Gastroesophageal sphincter (tissue), 4 donors: ENCODE data around the gene COG5. TPM values are rescaled to one million over a fixed set of nuclear protein-coding genes. Genes with fewer than 3 reads are reported as not detected.

Experiments used
- ATAC-seq: fragments of 150-250 bp; one replicate; pipeline ENCODE4 v1.9.1; 2016; ENCODE audit warnings: mild to moderate bottlenecking, moderate library complexity
- H3K27ac ChIP-seq, 4 donors: fragments of 200-600 bp; sonication (generic) in 3 of 4; 1 replicate in 3 of 4; 2 replicates in 1 of 4; pipeline ENCODE4 v1.5.1; 2016 to 2019
- H3K27me3 ChIP-seq: fragments of 200-600 bp; sonication (generic); one replicate; pipeline ENCODE4 v1.5.1; 2019
- H3K36me3 ChIP-seq, 2 donors: fragments of 200-600 bp; sonication (generic); one replicate each; pipeline ENCODE4 v1.5.1; 2019; ENCODE audit warnings: control low read depth in 1 of 2
- H3K4me1 ChIP-seq, 3 donors: fragments of 200-600 bp; sonication (generic); 1 replicate in 2 of 3; 2 replicates in 1 of 3; pipeline ENCODE4 v1.5.1; 2016 to 2019; ENCODE audit warnings: control low read depth in 2 of 3
- H3K4me3 ChIP-seq, 2 donors: fragments of 200-600 bp; sonication (generic); one replicate each; pipeline ENCODE4 v1.5.1; 2019; ENCODE audit warnings: mild to moderate bottlenecking in 1 of 2, moderate library complexity in 1 of 2
- H3K9me3 ChIP-seq, 3 donors: fragments of 200-600 bp; sonication (generic); one replicate each; pipeline ENCODE4 v1.5.1; 2017 to 2019; ENCODE audit warnings: control low read depth in 2 of 3
- CTCF ChIP-seq, 4 experiments: fragments of 200-600 bp in 2 of 4; fragments of 450-650 bp in 2 of 4; sonication (generic) in 1 of 4; IDR thresholded peaks; one replicate each; pipeline ENCODE4 v1.5.1; 2017 to 2019; ENCODE audit warnings: antibody characterized with exemption in 4 of 4, mild to moderate bottlenecking in 2 of 4, moderate library complexity in 2 of 4
- EP300 ChIP-seq: sonication (generic); formaldehyde crosslinking; IDR thresholded peaks from one replicate; pipeline ENCODE4 v1.6.1; 2017; ENCODE audit warnings: antibody characterized with exemption, mild to moderate bottlenecking
- POLR2A ChIP-seq, 2 donors: fragments of 450-650 bp; IDR thresholded peaks; one replicate each; pipeline ENCODE4 v1.6.1; 2017; ENCODE audit warnings: antibody characterized with exemption in 2 of 2, mild to moderate bottlenecking in 2 of 2, moderate library complexity in 1 of 2
- POLR2AphosphoS5 ChIP-seq: sonication (generic); formaldehyde crosslinking; IDR thresholded peaks from one replicate; pipeline ENCODE4 v1.6.1; 2017; ENCODE audit warnings: antibody characterized with exemption
- WGBS, 2 donors: methylation state at CpG; one replicate each; pipeline ENCODE4 v1.1.5; 2018; ENCODE audit warnings: low coverage in 1 of 2; 5-methylcytosine and 5-hydroxymethylcytosine counted together
- total RNA-seq, 4 donors: library from RNA; depleted of rRNA; stranded (reverse); fragments of >200 nt; gene quantifications; one replicate each; pipeline ENCODE4 v1.1.0, GENCODE V29; 2016

COG5 gene
- total RNA-seq, 4 donors from 2014 or later = 31.6 to 50.4 (median 41.1) TPM

- no peak for ATAC-seq
- no peak for TF ChIP-seq POLR2AphosphoS5
- TF ChIP-seq EP300 = no peak
- TF ChIP-seq CTCF (IDR thresholded peaks at IDR 0.05) = no peak
- TF ChIP-seq POLR2A (IDR thresholded peaks at IDR 0.05) = no peak
- H3K36me3 ChIP-seq = no peaks in the 10 kb centered on the region
- H3K4me3 ChIP-seq = no peak overlapping the region
- no peak overlapping the region for H3K27ac ChIP-seq
- 100% methylated on average over 1 of the region's 1 CpG for WGBS, 2 donors
- no peaks in the 10 kb centered on the region for H3K9me3 ChIP-seq
- H3K4me1 ChIP-seq = no peaks in the 10 kb centered on the region
- H3K27me3 ChIP-seq = no peaks in the 10 kb centered on the region
Observed at GRCh38 chr7:107442678-107443077, 121.0 kb downstream of the COG5 start.

GRCh38 chr7:107441581-107442422 lies 121.9 kb downstream of the COG5 start:
- no peak for ATAC-seq
- TF ChIP-seq EP300 (no peak), POLR2AphosphoS5 (no peak), CTCF (IDR thresholded peaks at IDR 0.05) (no peak), POLR2A (IDR thresholded peaks at IDR 0.05) (no peak)
- Histone ChIP-seq H3K27ac (no peak overlapping the region), H3K9me3 (no peaks in the 10 kb centered on the region), H3K4me1 (no peaks in the 10 kb centered on the region), H3K4me3 (no peak overlapping the region), H3K36me3 (no peaks in the 10 kb centered on the region), H3K27me3 (no peaks in the 10 kb centered on the region)

GRCh38 chr7:107439025-107439424 lies 124.7 kb downstream of the COG5 start:
- H3K27ac ChIP-seq = no peak overlapping the region
- H3K9me3 ChIP-seq = no peaks in the 10 kb centered on the region
- no peak overlapping the region for H3K4me3 ChIP-seq
- WGBS, 2 donors = 90 to 97% methylated on average over 5 of the region's 5 CpGs
- H3K27me3 ChIP-seq = no peaks in the 10 kb centered on the region
- no peaks in the 10 kb centered on the region for H3K36me3 ChIP-seq
- ATAC-seq = no peak
- no peak for TF ChIP-seq CTCF (IDR thresholded peaks at IDR 0.05)
- TF ChIP-seq POLR2A (IDR thresholded peaks at IDR 0.05) = no peak
- TF ChIP-seq POLR2AphosphoS5 = no peak
- no peak for TF ChIP-seq EP300
- no peaks in the 10 kb centered on the region for H3K4me1 ChIP-seq

GRCh38 chr7:107435749-107436148 lies 128.0 kb downstream of the COG5 start:
- 89 to 100% methylated on average over 1 of the region's 1 CpG for WGBS, 2 donors
- no peak overlapping the region for H3K27ac ChIP-seq
- TF ChIP-seq CTCF (IDR thresholded peaks at IDR 0.05) (no peak), EP300 (no peak), POLR2A (IDR thresholded peaks at IDR 0.05) (no peak), POLR2AphosphoS5 (no peak)
- no peaks in the 10 kb centered on the region for H3K27me3 ChIP-seq
- H3K9me3 ChIP-seq = peaks cover 0 to 5% (median 0%) of the 10 kb centered on the region in 3 donors
- no peak overlapping the region for H3K4me3 ChIP-seq
- no peaks in the 10 kb centered on the region for H3K4me1 ChIP-seq
- no peaks in the 10 kb centered on the region for H3K36me3 ChIP-seq
- ATAC-seq = no peak

- TF ChIP-seq POLR2A (IDR thresholded peaks at IDR 0.05) (no peak), EP300 (no peak), CTCF (IDR thresholded peaks at IDR 0.05) (no peak), POLR2AphosphoS5 (no peak)
- H3K27me3 ChIP-seq = no peaks in the 10 kb centered on the region
- ATAC-seq = no peak
- H3K36me3 ChIP-seq = no peaks in the 10 kb centered on the region
- no peaks in the 10 kb centered on the region for H3K4me1 ChIP-seq
- no peak overlapping the region for H3K27ac ChIP-seq
- H3K4me3 ChIP-seq = no peak overlapping the region
- WGBS, 2 donors = 58 to 71% methylated on average over 1 of the region's 1 CpG
- H3K9me3 ChIP-seq = peaks cover 0 to 5% (median 0%) of the 10 kb centered on the region in 3 donors
Observed at GRCh38 chr7:107432261-107432660, 131.5 kb downstream of the COG5 start.
